Measurements from ENCODE around the gene ALDH1A1.

- TF ChIP-seq EZH2 (IDR thresholded peaks at IDR 0.05; ENCODE audit: low read length) (no peak), CTCF (optimal IDR thresholded peaks at IDR 0.05 in 1 of 3, IDR thresholded peaks at IDR 0.05 in 1 of 3, conservative IDR thresholded peaks at IDR 0.05 in 1 of 3; ENCODE audit: extremely low read depth in 1 of 3, insufficient read depth in 2 of 3, low read length in 3 of 3) (no peak)
Measured at GRCh38 chr9:72958485-72959281, 5.8 kb upstream of the ALDH1A1 start.
